Stimulated activated effector memory CD8-positive, alpha-beta T cell treated with anti-CD3 and anti-CD28 coated beads, Interleukin-12 subunit alpha, Interleukin-12 subunit beta, amount 100 ng/mL, for 72 hours (primary cell): Measurements from ENCODE around the gene TIMM10.

ENCODE experiments used
- ATAC-seq: fragments of 150-1000 bp; cut with Tn5 transposase; 2 replicates; pipeline ENCODE4 v1.10.0; 2021
- DNase-seq, 2 donors: peaks; one replicate each; pipeline ENCODE4 v3.0.0; 2021 to 2022; ENCODE audit warnings: low spot score in 2 of 2
- H3K27ac Mint-ChIP-seq: one replicate; pipeline ENCODE4 v1.8.0; 2022; ENCODE audit warnings: mild to moderate bottlenecking, mixed read lengths
- H3K36me3 Mint-ChIP-seq: one replicate; pipeline ENCODE4 v1.8.0; 2022; ENCODE audit warnings: mild to moderate bottlenecking, mixed read lengths
- H3K4me1 Mint-ChIP-seq: one replicate; pipeline ENCODE4 v1.8.0; 2022; ENCODE audit warnings: mixed read lengths
- H3K4me3 Mint-ChIP-seq: one replicate; pipeline ENCODE4 v1.8.0; 2022; ENCODE audit warnings: mild to moderate bottlenecking, mixed read lengths
- H3K9me3 Mint-ChIP-seq: one replicate; pipeline ENCODE4 v1.8.0; 2022; ENCODE audit warnings: mixed read lengths

Gene TIMM10

DNA sequence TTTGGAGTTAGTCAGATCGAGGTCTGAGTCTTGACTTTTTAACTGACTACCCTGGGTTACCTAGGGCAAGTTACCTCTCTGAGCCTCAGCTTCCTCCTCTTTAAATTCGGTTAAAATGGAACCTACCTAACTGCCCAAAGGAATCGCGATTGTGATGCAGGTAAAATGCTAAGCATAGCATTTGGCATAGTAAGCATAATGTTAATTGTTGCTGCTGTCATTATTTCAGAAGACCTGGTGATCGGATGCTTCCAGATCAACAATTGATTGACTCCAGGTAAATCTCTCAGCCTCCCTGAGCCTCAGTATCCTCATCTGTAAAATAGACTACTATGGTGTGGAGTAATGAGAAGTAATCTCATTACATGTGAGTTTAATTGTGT lies 14.5 kb downstream of the TIMM10 start:
- Mint-ChIP-seq H3K4me3 (peak overlapping the region; percentile 96), H3K4me1 (peaks cover 8% of the 10 kb centered on the region), H3K9me3 (no peaks in the 10 kb centered on the region), H3K36me3 (no peaks in the 10 kb centered on the region), H3K27ac (peak overlapping the region; percentile 95)
- DNase-seq (no peak), ATAC-seq (no peak)

DNA sequence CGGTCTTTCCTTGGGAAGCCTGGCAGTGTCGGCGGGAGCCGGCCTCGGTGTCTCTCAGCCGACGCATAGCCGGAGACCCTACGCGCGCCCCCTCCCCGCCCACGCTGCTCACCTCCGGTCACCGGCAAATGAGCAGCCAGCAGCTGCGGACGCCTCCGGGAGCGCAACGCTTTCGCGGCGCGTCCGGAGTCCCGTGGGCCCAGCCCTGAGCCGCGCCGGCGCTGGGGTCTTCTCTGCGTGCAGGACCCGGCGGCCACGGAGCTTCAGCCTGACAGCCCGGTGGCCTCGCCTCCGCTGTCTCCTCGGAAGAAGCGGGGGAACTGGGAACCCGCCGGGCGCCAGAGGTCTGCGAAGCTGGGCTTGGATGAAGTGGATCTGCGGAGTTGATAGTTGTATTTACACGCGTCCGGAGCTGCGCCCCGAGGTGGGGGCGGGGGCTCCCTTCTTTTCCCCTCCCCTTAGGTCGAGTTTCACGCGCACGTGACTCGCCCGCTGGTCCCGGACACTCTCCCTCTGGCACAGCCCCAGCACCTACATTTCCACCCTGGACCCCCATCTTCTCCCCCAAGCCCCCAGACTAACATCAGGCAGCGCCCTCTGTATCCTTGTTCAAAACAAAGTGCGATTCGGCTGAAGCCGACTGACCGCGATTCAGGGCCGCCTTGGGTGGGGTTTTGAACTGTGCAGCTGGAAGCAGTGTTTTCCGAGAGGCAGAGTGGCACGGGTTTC lies 15.1 kb downstream of the TIMM10 start, which contains the start of gene SLC43A1:
Gene SLC43A1 (minus strand): TSS at position 371 of the 729 bp plus-strand sequence. CDS start 1,591 bp downstream, outside the sequence.
- no peaks in the 10 kb centered on the region for H3K9me3 Mint-ChIP-seq
- H3K4me1 Mint-ChIP-seq: peaks cover 8% of the 10 kb centered on the region
- ATAC-seq (peak; percentile 60), DNase-seq (peak; percentile 20 to 71)
- peak within 1 kb of the TSS; percentile 96 for H3K4me3 Mint-ChIP-seq
- H3K36me3 Mint-ChIP-seq: no peaks in the 10 kb centered on the region
- H3K27ac Mint-ChIP-seq: peak within 1 kb of the TSS; percentile 95

DNA sequence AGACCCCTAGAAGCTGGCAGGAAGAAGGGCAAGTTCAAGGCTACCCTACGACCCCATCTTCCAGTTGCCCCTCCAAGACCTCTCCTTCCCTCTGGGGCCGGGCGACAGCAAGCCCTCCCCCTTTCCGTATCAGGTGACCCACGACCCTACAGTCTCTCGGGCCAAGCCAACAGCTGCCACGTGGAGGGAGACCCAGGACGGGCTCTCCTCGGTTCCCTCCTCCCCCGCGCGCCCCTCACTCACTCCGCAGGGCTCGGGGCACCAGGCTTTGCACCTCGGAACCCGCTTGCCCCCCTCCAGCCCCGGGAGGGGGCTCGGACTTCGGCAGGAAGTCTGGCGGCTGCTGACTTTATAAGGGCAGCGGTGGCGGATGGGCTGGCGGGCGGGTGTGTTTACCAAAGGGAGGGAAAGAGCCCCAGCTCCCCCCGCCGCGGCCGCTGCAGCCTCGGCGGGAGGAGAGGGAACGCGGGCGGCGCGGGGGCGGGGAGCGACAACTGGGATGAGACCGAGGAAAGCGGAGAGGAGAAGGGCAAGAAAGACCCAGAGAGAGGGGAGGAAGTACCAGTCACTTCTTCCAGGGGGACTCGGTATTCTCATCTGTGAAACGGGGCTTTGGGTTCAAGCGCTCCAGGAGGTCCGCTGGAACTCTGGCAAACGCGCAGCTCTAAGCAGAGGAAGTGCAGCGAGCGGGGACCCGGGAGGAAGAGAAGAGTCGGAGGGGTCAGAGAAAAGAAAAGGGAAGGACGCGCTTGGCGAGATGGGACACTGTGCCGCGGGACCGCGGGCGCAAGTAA lies 15.8 kb downstream of the TIMM10 start:
- no peaks in the 10 kb centered on the region for H3K36me3 Mint-ChIP-seq
- ATAC-seq (peak; percentile 64), DNase-seq (peak; percentile 30 to 76)
- H3K4me1 Mint-ChIP-seq: peaks cover 10% of the 10 kb centered on the region
- H3K4me3 Mint-ChIP-seq: peak overlapping the region; percentile 96
- H3K9me3 Mint-ChIP-seq: no peaks in the 10 kb centered on the region
- peak overlapping the region; percentile 95 for H3K27ac Mint-ChIP-seq

DNA sequence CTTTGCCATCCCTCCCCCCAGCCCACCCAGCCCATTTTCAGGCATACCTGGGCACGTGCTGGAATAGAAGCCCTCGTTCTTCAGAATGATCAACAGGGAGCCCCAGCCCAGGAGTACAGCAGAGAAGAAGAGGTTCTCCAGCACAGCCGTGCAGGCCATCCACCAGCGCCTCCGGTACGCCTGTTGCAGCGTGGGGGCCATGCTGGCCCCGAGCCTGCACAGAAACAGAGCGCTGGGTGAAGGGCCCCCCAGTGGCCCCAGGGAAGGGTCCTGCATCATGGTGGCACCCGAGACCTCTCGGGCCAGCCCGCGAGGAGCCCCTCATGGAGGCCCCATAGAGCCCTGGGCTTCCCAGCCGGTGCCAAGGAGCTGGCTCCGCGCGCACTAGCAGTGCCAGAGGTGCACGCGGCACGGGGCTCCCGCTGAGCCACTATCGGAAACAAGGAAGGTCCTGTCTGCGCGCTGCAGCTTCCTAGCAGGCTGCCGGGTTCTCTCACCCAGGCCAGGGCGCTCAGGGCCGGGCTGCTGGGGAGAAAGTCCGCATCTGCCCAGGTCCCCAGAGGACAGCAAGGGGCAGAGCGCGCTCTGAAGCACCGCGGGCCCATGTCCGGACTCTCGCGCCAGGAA lies 16.5 kb downstream of the TIMM10 start:
- peak in 1 of 2 donors; percentile 66 for DNase-seq
- H3K36me3 Mint-ChIP-seq: no peaks in the 10 kb centered on the region
- H3K4me3 Mint-ChIP-seq: peak overlapping the region; percentile 96

DNA sequence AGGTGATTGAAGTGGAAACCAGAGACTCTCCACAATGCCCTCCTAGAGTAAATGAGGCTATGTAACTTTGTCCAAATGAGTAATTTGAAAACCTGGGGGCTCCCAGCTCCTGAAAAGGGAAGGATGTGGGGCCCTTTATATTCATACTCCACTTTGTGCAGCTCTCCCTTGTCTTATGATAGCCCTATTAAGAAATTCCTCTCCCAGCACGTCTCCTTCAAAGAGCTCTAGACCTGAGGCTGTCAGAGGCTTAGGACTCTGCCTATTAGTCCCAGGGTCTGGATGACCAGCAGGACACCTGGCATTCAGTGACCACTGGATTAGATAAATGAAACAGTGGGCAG lies 17.1 kb downstream of the TIMM10 start:
- Mint-ChIP-seq H3K27ac (peak overlapping the region; percentile 13), H3K36me3 (no peaks in the 10 kb centered on the region), H3K4me3 (peak overlapping the region; percentile 96), H3K9me3 (no peaks in the 10 kb centered on the region), H3K4me1 (peaks cover 17% of the 10 kb centered on the region)
- DNase-seq: no peak
- ATAC-seq: no peak

More for the DNA sequence above, 16.5 kb downstream of the TIMM10 start:
- Mint-ChIP-seq H3K9me3 (no peaks in the 10 kb centered on the region), H3K27ac (peak overlapping the region; percentile 95), H3K4me1 (peaks cover 17% of the 10 kb centered on the region)
- peak; percentile 55 for ATAC-seq

DNA sequence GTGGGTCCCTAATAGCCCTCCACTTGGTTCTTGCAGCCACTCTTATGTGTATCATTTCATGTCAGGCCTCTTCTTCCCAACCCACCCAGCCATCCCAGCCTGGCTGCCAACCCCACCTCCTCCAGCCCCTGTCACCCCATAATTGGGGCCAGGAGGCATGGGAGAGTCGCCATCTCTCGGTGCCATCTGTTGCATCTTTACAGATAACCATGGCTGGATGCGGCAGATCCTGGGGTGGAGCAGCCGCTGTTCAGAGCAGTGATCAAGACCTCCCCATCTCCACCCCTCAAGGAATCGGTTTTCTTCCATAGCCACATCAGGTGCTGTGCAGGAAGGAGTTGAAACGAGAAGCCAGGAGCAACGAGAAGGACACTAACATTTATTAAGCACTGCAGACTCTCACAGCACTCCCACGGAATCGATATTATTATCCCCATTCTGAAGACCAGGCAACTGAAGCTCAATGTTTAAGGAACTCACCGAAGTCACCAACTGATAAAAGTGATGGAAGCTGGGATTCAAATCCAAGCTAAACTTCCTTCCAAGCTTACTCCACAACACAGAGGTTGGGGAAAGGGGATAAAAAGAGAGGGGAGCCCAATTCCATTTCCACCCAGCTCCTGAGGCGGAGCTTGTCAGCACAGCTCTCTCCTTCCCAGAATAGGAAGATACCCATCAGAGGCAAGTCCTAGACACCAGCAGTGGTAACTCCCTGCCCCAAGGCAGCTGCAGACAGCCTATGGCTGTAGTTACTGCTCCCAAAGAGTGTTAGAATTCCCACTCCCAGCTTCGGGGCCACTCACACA lies 17.7 kb downstream of the TIMM10 start:
- Mint-ChIP-seq H3K27ac (peak overlapping the region; percentile 13), H3K4me3 (peak overlapping the region; percentile 96), H3K4me1 (peaks cover 17% of the 10 kb centered on the region), H3K36me3 (peaks cover 5% of the 10 kb centered on the region), H3K9me3 (no peaks in the 10 kb centered on the region)
- ATAC-seq (no peak), DNase-seq (no peak)

DNA sequence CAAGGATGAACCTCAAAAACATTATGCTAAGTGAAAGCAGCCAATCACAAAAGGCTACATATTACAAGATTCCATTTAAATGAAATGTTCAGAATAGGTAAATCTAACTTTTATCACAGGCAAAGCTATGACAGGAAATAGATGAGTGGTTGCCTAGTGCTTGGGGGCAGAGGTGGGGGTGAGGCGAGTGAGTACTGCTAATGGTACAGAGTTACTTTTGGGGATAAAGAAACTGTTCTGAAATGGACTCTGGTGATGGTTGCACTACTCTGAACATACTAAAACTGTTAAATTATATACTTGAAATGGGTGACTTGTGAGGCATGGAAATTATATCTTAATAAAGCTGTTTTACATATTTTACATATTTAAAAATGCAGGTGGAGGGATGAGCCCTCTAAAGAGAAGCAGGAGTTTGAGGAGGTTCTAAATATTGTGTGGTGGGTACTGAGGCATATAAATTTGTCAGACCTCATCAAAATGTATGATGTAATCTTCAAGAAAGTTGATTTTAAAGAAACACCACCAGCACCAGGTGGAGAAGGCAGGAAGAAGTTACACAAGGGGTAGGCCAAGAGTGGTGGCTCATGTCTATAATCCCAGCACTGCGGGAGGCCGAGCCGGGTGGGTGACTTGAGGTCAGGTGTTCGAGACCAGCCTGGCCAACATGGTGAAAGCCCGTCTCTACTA lies 18.7 kb downstream of the TIMM10 start:
- Mint-ChIP-seq H3K4me3 (no peak overlapping the region), H3K27ac (peak overlapping the region; percentile 72), H3K36me3 (peaks cover 11% of the 10 kb centered on the region), H3K4me1 (peaks cover 17% of the 10 kb centered on the region), H3K9me3 (no peaks in the 10 kb centered on the region)
- no peak for ATAC-seq
- DNase-seq: no peak

DNA sequence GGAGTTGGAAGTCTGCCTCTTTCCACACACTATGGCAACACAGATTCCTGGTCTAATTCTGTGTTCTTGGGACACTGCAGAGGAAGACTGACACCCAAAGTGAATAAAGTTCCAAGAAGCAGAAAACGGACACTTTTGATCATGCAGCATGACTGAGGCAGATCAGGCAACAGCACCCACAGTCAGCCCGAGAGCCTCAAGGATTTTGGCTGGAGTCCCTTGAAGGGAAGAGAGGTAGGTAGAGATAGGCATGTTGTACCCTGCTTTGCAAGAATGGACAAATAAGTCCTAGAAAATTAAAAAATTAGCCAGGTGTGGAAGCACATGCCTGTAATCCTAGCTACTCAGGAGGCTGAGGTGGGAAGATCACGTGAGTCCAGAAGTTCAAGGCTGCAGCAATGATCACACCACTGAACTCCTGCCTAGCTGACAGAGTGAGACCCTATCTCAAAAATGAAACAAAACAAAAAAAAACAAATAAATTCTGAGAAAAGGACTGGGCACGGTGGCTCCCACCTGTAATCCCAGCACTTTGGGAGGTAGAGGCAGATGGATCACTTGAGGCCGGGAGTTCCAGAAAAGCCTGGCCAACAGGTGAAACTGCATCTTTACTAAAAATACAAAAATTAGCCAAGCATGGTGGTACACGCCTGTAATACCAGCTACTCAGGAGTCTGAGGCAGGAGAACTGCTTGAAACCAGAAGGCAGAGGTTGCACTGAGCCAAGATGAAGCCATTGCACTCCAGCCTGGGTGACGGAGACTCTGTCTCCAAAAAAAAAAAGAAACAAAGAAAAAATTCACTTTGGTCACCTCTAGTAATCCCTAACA lies 22.0 kb downstream of the TIMM10 start:
- Mint-ChIP-seq H3K27ac (no peak overlapping the region), H3K4me1 (peaks cover 17% of the 10 kb centered on the region), H3K36me3 (peaks cover 16% of the 10 kb centered on the region), H3K4me3 (no peak overlapping the region), H3K9me3 (no peaks in the 10 kb centered on the region)
- DNase-seq (no peak), ATAC-seq (no peak)

DNA sequence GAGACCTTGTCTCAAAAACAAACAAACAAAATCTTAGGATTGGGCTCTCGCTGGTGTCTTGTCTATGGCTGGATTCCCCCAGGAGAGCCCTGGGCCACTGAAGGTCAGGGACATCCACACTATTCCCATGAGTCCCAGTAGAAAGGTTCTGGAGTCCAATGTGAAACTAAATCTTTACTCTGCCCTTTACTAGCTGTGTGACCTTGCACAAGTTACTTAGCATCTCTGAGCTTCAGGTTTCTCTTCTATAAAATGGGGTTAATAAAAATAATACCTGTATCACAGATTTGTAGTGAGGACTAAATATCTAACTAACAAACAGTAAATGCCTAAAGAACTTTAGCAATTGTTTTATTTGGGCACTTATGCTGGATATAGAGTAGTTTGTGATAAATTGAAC lies 24.0 kb downstream of the TIMM10 start:
- H3K9me3 Mint-ChIP-seq: no peaks in the 10 kb centered on the region
- ATAC-seq: no peak
- DNase-seq: no peak
- H3K27ac Mint-ChIP-seq: no peak overlapping the region
- peaks cover 11% of the 10 kb centered on the region for H3K4me1 Mint-ChIP-seq
- H3K4me3 Mint-ChIP-seq: no peak overlapping the region
- H3K36me3 Mint-ChIP-seq: peaks cover 16% of the 10 kb centered on the region

DNA sequence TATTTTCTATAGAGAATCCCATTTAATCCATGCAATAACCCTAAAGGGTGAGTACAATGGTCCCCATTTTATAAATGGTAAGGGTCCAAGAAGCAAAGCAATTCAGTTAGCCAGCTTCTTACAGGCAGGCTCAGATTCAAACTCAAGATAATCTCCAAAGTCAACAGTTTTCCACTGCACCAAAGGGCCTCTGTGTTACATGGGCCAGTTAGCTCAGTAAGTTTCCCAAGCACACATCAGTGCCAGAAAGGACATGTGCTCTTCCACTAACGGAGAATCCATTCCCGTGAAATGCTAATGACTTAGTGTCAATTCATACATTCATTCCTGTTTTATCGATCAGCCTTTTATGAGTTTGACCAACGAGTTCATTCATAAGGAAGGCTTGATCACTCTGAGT lies 26.0 kb downstream of the TIMM10 start:
- Mint-ChIP-seq H3K36me3 (peaks cover 23% of the 10 kb centered on the region), H3K4me3 (no peak overlapping the region), H3K27ac (no peak overlapping the region), H3K9me3 (no peaks in the 10 kb centered on the region), H3K4me1 (peaks cover 5% of the 10 kb centered on the region)
- DNase-seq (no peak), ATAC-seq (no peak)

DNA sequence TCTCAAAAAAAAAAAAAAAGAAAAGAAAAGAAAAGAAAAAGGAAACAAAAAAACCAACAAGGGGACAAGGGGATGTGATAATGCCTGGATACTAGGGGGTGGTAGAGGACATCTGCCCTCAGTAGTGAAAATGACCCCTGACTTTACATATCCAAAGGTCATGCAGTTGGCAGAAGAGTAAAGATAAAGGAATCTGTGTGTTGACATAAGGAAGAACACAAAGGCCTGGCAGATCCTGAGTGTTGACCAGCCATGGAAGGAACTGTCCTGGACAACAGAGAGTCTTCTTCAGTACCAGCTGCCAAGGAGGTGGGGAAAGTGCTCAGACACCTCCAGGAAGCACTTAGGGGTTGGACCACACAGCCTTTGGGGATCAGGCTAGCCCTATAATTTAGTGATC lies 27.7 kb downstream of the TIMM10 start:
- no peak overlapping the region for H3K4me3 Mint-ChIP-seq
- ATAC-seq (no peak), DNase-seq (no peak)
- H3K36me3 Mint-ChIP-seq: peaks cover 24% of the 10 kb centered on the region
- no peaks in the 10 kb centered on the region for H3K4me1 Mint-ChIP-seq
- H3K27ac Mint-ChIP-seq: no peak overlapping the region
- H3K9me3 Mint-ChIP-seq: no peaks in the 10 kb centered on the region

DNA sequence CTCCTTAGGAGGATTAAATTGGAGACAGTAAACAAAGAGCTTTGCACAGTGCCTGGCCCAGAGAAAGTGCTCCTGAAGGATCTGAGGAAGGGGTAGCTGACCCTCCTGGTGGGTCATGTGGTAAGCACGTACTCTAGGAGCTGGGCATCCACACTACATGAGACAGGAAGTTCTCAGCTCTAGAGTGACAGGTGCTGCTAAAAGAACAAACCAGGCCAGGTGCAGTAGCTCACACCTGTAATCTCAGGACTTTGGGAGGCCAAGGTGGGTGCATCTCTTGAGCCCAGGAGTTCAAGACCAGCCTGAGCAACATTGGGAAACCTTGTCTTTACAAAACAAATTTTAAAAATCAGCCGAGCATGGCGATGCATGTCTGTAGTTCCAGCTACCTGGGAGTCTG lies 28.2 kb downstream of the TIMM10 start:
- DNase-seq (no peak), ATAC-seq (no peak)
- H3K4me3 Mint-ChIP-seq: no peak overlapping the region
- H3K36me3 Mint-ChIP-seq: peaks cover 20% of the 10 kb centered on the region
- no peaks in the 10 kb centered on the region for H3K4me1 Mint-ChIP-seq
- no peak overlapping the region for H3K27ac Mint-ChIP-seq
- no peaks in the 10 kb centered on the region for H3K9me3 Mint-ChIP-seq

DNA sequence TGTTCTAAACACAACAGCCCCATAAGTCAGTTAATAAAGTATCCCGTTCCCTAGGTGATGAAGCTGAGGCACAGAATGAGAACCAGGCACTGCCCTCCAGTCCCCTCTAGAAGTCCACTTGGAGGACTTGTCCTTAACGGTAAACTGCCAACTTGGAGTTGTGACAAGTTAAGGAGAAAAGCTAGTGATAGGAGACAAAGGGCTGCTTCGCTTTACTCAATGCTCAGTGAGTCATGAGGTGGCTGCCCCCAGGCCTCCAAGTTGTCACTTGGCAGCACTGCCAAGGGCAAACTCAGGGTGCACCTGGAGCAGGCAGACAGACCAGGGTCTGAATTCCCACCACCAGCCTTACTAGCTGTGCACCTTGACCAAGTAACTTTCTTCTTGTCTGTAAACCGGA lies 28.6 kb downstream of the TIMM10 start:
- DNase-seq (no peak), ATAC-seq (no peak)
- peaks cover 18% of the 10 kb centered on the region for H3K36me3 Mint-ChIP-seq
- H3K9me3 Mint-ChIP-seq: no peaks in the 10 kb centered on the region
- H3K4me1 Mint-ChIP-seq: no peaks in the 10 kb centered on the region
- H3K4me3 Mint-ChIP-seq: no peak overlapping the region
- no peak overlapping the region for H3K27ac Mint-ChIP-seq

DNA sequence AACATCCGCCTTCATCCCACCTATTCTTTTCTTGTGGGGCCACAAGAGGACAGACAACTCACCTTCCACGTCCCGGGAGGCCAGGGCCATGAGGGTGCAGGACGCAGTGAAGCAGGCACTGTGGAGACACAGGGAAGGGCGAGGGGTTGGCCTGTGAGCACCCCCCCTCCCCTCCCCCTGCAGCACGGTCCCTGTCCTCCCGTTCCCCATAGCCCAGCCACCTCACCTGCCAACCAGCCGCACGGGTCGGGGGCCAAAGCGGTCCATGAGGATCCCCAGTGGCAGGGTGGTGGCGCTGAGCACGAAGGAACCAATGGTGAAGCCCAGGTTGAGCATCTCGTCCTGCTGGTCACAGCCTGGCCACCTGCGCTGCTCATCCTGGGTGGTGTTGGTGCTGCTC lies 29.6 kb downstream of the TIMM10 start:
- no peak for DNase-seq
- ATAC-seq: no peak
- Mint-ChIP-seq H3K36me3 (peaks cover 13% of the 10 kb centered on the region), H3K27ac (no peak overlapping the region), H3K4me1 (no peaks in the 10 kb centered on the region), H3K4me3 (no peak overlapping the region), H3K9me3 (no peaks in the 10 kb centered on the region)
